ENCODE measurements around the gene HCFC1R1.

The HCFC1R1 gene

GRCh38 chr16:3047387-3047720 lies 23.6 kb upstream of the HCFC1R1 start:
- no peak for TF ChIP-seq CTCF (IDR thresholded peaks at IDR 0.05; ENCODE audit: control insufficient read depth, insufficient read depth, low read depth, low read length, missing control alignments)
- no peak overlapping the region for H3K4me3 ChIP-seq (ENCODE audit: control insufficient read depth, low read depth, low read length)

GRCh38 chr16:3046641-3047386 lies 23.1 kb upstream of the HCFC1R1 start:
- no peak overlapping the region for H3K4me3 ChIP-seq (ENCODE audit: control insufficient read depth, low read depth, low read length)
- TF ChIP-seq CTCF (IDR thresholded peaks at IDR 0.05; ENCODE audit: control insufficient read depth, insufficient read depth, low read depth, low read length, missing control alignments): no peak
- no peak for DNase-seq (ENCODE audit: low read depth)

More at GRCh38 chr16:3047387-3047720, 23.6 kb upstream of the HCFC1R1 start:
- DNase-seq (ENCODE audit: low read depth): no peak

GRCh38 chr16:3045758-3046640 lies 22.3 kb upstream of the HCFC1R1 start, which contains the start of gene MMP25:
Gene MMP25 (plus strand): TSS chr16:3046561. CDS start chr16:3046918, 357 bp downstream.
- peak within 1 kb of the TSS; percentile 50 for H3K4me3 ChIP-seq (ENCODE audit: control insufficient read depth, low read depth, low read length)
- TF ChIP-seq CTCF (IDR thresholded peaks at IDR 0.05; ENCODE audit: control insufficient read depth, insufficient read depth, low read depth, low read length, missing control alignments): no peak
- no peak for DNase-seq (ENCODE audit: low read depth)

DNA sequence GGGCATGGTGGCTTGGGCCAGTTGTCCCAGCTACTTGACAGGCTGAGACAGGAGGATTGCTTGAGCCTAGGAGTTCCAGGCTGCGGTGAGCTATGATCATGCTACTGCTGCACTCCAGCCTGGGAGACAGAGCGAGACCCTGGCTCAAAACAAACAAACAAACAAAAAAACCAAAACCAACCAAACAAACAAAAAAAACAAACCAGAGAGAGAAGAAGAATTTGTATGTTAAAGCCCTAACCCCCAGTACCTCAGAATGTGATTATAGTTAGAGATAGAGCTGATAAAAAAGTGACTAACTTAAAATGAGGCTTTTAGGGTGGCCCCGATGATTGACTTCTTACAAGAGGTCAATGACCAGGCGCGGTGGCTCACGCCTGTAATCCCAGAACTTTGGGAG lies 21.0 kb upstream of the HCFC1R1 start:
- DNase-seq (ENCODE audit: low read depth): no peak
- TF ChIP-seq CTCF (IDR thresholded peaks at IDR 0.05; ENCODE audit: control insufficient read depth, insufficient read depth, low read depth, low read length, missing control alignments): no peak

GRCh38 chr16:3042376-3042775 lies 18.6 kb upstream of the HCFC1R1 start:
- no peak overlapping the region for H3K4me3 ChIP-seq (ENCODE audit: control insufficient read depth, low read depth, low read length)
- DNase-seq (ENCODE audit: low read depth): no peak
- TF ChIP-seq CTCF (IDR thresholded peaks at IDR 0.05; ENCODE audit: control insufficient read depth, insufficient read depth, low read depth, low read length, missing control alignments): no peak

More for the DNA sequence above, 21.0 kb upstream of the HCFC1R1 start:
- no peak overlapping the region for H3K4me3 ChIP-seq (ENCODE audit: control insufficient read depth, low read depth, low read length)

DNA sequence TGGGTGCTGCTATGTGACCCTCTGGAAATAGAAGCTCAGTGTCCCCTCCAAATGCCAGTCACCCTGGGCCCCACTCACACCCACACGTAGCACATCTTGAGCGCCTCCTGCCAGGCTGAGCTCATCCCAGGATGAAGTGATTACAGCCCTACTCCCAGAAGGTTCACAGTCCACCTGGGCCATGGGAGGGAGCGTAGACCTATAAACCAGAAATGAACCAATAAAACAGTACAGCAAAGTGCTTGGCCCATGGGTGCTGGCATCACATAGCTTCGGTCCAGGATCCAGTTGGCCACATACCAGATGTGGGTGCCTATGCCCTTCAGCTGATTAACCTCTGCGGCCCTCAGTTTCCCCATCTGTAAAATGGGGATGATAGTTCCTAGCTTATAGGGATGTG lies 15.2 kb upstream of the HCFC1R1 start:
- TF ChIP-seq CTCF (IDR thresholded peaks at IDR 0.05; ENCODE audit: control insufficient read depth, insufficient read depth, low read depth, low read length, missing control alignments): no peak
- H3K4me3 ChIP-seq (ENCODE audit: control insufficient read depth, low read depth, low read length): no peak overlapping the region
- no peak for DNase-seq (ENCODE audit: low read depth)

All from AG09309 (cell line).